ENCODE results near the gene EBF3.

DNA sequence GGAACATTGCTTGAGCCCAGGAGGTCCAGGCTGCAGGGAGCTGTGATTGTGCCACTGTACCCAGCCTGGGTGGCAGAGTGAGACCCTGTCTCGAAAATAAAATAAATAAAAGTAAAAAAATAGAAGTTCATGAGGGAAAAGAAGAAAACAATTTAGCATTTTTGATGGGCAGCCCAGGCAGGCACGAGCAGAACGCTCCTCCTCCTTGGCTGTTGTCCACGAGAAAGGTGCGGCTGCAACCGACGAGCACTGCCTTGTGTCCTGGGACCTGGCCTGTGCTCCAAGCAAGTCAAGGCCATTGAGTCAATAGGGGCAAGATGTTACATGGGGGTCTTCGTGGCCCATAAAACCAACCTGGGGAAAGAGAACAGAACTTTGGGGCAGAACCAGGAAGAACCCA is 25.6 kb downstream of the EBF3 start:
- TF ChIP-seq, protein P1, sequence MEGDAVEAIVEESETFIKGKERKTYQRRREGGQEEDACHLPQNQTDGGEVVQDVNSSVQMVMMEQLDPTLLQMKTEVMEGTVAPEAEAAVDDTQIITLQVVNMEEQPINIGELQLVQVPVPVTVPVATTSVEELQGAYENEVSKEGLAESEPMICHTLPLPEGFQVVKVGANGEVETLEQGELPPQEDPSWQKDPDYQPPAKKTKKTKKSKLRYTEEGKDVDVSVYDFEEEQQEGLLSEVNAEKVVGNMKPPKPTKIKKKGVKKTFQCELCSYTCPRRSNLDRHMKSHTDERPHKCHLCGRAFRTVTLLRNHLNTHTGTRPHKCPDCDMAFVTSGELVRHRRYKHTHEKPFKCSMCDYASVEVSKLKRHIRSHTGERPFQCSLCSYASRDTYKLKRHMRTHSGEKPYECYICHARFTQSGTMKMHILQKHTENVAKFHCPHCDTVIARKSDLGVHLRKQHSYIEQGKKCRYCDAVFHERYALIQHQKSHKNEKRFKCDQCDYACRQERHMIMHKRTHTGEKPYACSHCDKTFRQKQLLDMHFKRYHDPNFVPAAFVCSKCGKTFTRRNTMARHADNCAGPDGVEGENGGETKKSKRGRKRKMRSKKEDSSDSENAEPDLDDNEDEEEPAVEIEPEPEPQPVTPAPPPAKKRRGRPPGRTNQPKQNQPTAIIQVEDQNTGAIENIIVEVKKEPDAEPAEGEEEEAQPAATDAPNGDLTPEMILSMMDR (IDR thresholded peaks at IDR 0.05 in 8 of 11, conservative IDR thresholded peaks at IDR 0.05 in 3 of 11) = no peak
- TF ChIP-seq POLR2A (IDR thresholded peaks at IDR 0.05) = no peak
- TF ChIP-seq POLR2AphosphoS5 (IDR thresholded peaks at IDR 0.05) = no peak
